ENCODE data around the gene BCAS1.

GRCh38 chr20:53907968-53908751 lies 162.2 kb downstream of the BCAS1 start:
- no peak for TF ChIP-seq YY1 (IDR thresholded peaks at IDR 0.05; ENCODE audit: insufficient read depth, insufficient read length)
- no peak for TF ChIP-seq ZNF274 (IDR thresholded peaks at IDR 0.05; ENCODE audit: low read depth, low read length)
- no peak for TF ChIP-seq SUZ12 (IDR thresholded peaks at IDR 0.05; ENCODE audit: extremely low read depth, insufficient read depth, insufficient read length)

All from NT2/D1 (cell line).